Glutamatergic neuron (in vitro differentiated cells): ENCODE measurements around the gene DPEP2NB. TPM values are rescaled to one million over a fixed set of nuclear protein-coding genes. Genes with fewer than 3 reads are reported as not detected.

Experiments used
- DNase-seq: peaks from one replicate; pipeline ENCODE4 v3.0.0; 2022
- H3K27ac Mint-ChIP-seq: one replicate; pipeline ENCODE4 v1.8.0; 2020; ENCODE audit warnings: mild to moderate bottlenecking, mixed read lengths, inconsistent platforms; ENCODE audit not compliant: unreplicated experiment
- H3K27me3 Mint-ChIP-seq: one replicate; pipeline ENCODE4 v1.8.0; 2020; ENCODE audit warnings: mild to moderate bottlenecking, moderate library complexity, mixed read lengths, inconsistent platforms; ENCODE audit not compliant: unreplicated experiment
- H3K36me3 Mint-ChIP-seq: one replicate; pipeline ENCODE4 v1.8.0; 2020; ENCODE audit warnings: mild to moderate bottlenecking, mixed read lengths, inconsistent platforms; ENCODE audit not compliant: unreplicated experiment
- H3K4me1 Mint-ChIP-seq: one replicate; pipeline ENCODE4 v1.8.0; 2020; ENCODE audit warnings: mild to moderate bottlenecking, low read depth, mixed read lengths, inconsistent platforms; ENCODE audit not compliant: unreplicated experiment
- H3K4me3 Mint-ChIP-seq: one replicate; pipeline ENCODE4 v1.8.0; 2020; ENCODE audit warnings: mild to moderate bottlenecking, mixed read lengths, inconsistent platforms; ENCODE audit not compliant: unreplicated experiment
- H3K9me3 Mint-ChIP-seq: one replicate; pipeline ENCODE4 v1.8.0; 2020; ENCODE audit warnings: mild to moderate bottlenecking, moderate library complexity, mixed read lengths, inconsistent platforms; ENCODE audit not compliant: unreplicated experiment
- total RNA-seq: library from RNA; stranded (reverse); fragmentation: NEBNext Ultra II Directional; extraction: Animal tissue kit (Norgen Biotek cat#: 25700); gene quantifications from one replicate; pipeline ENCODE4 v1.2.1, GENCODE V29; 2021; ENCODE audit not compliant: unreplicated experiment
- TF ChIP-seq, protein P1 (sequence below): fragments of 200-600 bp; sonication (generic); IDR thresholded peaks from one replicate; pipeline ENCODE4 v1.5.0; 2021; ENCODE audit not compliant: partially characterized antibody, unreplicated experiment

Gene DPEP2NB
- total RNA-seq, 1 donor from 2014 or later, result not detected

- DNase-seq, result peak; percentile 64
- H3K36me3 Mint-ChIP-seq, result no peaks in the 10 kb centered on the region
- H3K9me3 Mint-ChIP-seq, result peaks cover 3% of the 10 kb centered on the region
- peak within 1 kb of the TSS; percentile 94 for H3K4me3 Mint-ChIP-seq
- TF ChIP-seq, protein P1, sequence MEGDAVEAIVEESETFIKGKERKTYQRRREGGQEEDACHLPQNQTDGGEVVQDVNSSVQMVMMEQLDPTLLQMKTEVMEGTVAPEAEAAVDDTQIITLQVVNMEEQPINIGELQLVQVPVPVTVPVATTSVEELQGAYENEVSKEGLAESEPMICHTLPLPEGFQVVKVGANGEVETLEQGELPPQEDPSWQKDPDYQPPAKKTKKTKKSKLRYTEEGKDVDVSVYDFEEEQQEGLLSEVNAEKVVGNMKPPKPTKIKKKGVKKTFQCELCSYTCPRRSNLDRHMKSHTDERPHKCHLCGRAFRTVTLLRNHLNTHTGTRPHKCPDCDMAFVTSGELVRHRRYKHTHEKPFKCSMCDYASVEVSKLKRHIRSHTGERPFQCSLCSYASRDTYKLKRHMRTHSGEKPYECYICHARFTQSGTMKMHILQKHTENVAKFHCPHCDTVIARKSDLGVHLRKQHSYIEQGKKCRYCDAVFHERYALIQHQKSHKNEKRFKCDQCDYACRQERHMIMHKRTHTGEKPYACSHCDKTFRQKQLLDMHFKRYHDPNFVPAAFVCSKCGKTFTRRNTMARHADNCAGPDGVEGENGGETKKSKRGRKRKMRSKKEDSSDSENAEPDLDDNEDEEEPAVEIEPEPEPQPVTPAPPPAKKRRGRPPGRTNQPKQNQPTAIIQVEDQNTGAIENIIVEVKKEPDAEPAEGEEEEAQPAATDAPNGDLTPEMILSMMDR, result no peak
- peak within 1 kb of the TSS; percentile 34 for H3K27ac Mint-ChIP-seq
- peaks cover 14% of the 10 kb centered on the region for H3K27me3 Mint-ChIP-seq
- peaks cover 4% of the 10 kb centered on the region for H3K4me1 Mint-ChIP-seq
Observed at GRCh38 chr16:67968400-67969253, 47.1 kb downstream of the DPEP2NB start, which contains the start of gene SLC12A4. TSS of gene SLC12A4 (minus strand) at chr16:67968637. CDS start at chr16:67968553, 84 bp downstream.

DNA sequence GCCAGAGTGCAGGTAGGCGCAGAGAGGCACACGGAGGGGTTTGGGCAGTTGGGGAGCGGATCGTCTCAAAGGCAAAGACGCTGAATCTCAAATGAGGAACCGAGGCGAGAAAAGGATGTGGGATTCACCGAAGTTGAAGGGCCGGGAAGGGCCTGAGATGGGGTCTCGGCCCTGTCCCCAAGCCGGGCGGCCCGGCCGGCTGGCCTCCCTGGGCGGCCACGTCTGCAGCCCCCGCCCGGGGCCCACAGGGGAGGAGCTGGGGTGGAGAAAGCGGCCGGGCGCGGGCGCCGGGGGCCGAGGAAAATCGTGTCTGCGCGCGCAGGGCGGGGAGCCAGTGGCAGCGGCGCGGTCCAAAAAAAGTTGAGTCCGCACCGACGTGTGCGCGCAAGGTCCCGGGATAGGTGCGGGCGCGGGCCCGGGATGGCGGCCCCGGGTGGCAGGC is 47.7 kb downstream of the DPEP2NB start:
- Mint-ChIP-seq H3K27ac (peak overlapping the region; percentile 34), H3K4me3 (peak overlapping the region; percentile 94), H3K4me1 (peaks cover 4% of the 10 kb centered on the region), H3K9me3 (peaks cover 3% of the 10 kb centered on the region), H3K27me3 (peaks cover 14% of the 10 kb centered on the region), H3K36me3 (no peaks in the 10 kb centered on the region)
- no peak for DNase-seq
- TF ChIP-seq, protein P1, result no peak

- no peaks in the 10 kb centered on the region for H3K36me3 Mint-ChIP-seq
- peaks cover 3% of the 10 kb centered on the region for H3K9me3 Mint-ChIP-seq
- H3K4me3 Mint-ChIP-seq, result peak overlapping the region; percentile 94
- peak overlapping the region; percentile 34 for H3K27ac Mint-ChIP-seq
- peaks cover 14% of the 10 kb centered on the region for H3K27me3 Mint-ChIP-seq
- TF ChIP-seq, protein P1, result no peak
- H3K4me1 Mint-ChIP-seq, result peaks cover 4% of the 10 kb centered on the region
- no peak for DNase-seq
Observed at GRCh38 chr16:67967183-67967957, 48.3 kb downstream of the DPEP2NB start.

GRCh38 chr16:67966549-67967182 is 49.0 kb downstream of the DPEP2NB start:
- Mint-ChIP-seq H3K4me3 (peak overlapping the region; percentile 48), H3K27ac (no peak overlapping the region), H3K4me1 (peaks cover 4% of the 10 kb centered on the region), H3K9me3 (peaks cover 3% of the 10 kb centered on the region), H3K36me3 (no peaks in the 10 kb centered on the region), H3K27me3 (peaks cover 14% of the 10 kb centered on the region)
- DNase-seq, result no peak
- TF ChIP-seq, protein P1, result no peak
